ENCODE results near the gene CMTM2. TPM values are rescaled to one million over a fixed set of nuclear protein-coding genes. Genes with fewer than 3 reads are reported as not detected.

Gene CMTM2
- total and polyA plus RNA-seq, 10 donors = 0.70 to 54.6 (median 8.8) TPM

- whole genome bisulfite sequencing, 5 donors = 86 to 94% (median 92%) methylated on average over 5 of the region's 5 CpGs
- Histone ChIP-seq H3K4me1 (no peaks in the 10 kb centered on the region), H3K9me3 (no peaks in the 10 kb centered on the region), H3K4me3 (no peak overlapping the region), H3K27ac (no peak overlapping the region), H3K27me3 (replicated peaks in 1 of 7) (no peaks in the 10 kb centered on the region), H3K36me3 (peaks cover 0 to 11% (median 0%) of the 10 kb centered on the region in 6 donors)
- intact Hi-C loops (cut with DNase I; ENCODE audit: low total_unique reads) = no loop called here
- TF ChIP-seq POLR2AphosphoS5 (IDR thresholded peaks at IDR 0.05) = no peak
- TF ChIP-seq CTCF (IDR thresholded peaks at IDR 0.05 in 8 of 11, conservative IDR thresholded peaks at IDR 0.05 in 3 of 11) = no peak
- TF ChIP-seq POLR2A (IDR thresholded peaks at IDR 0.05) = no peak
- no peak for DNase-seq
Measured at GRCh38 chr16:66636199-66636598, 56.9 kb downstream of the CMTM2 start.

GRCh38 chr16:66637806-66638205 lies 58.5 kb downstream of the CMTM2 start:
- Histone ChIP-seq H3K9me3 (no peaks in the 10 kb centered on the region), H3K4me1 (no peaks in the 10 kb centered on the region), H3K27ac (no peak overlapping the region), H3K36me3 (peaks cover 0 to 11% (median 0%) of the 10 kb centered on the region in 6 donors), H3K4me3 (no peak overlapping the region), H3K27me3 (replicated peaks in 1 of 7) (no peaks in the 10 kb centered on the region)
- TF ChIP-seq POLR2A (IDR thresholded peaks at IDR 0.05) = no peak
- TF ChIP-seq CTCF (IDR thresholded peaks at IDR 0.05 in 8 of 11, conservative IDR thresholded peaks at IDR 0.05 in 3 of 11) = no peak
- no peak for TF ChIP-seq POLR2AphosphoS5 (IDR thresholded peaks at IDR 0.05)
- 88 to 97% (median 94%) methylated on average over 3 of the region's 3 CpGs for WGBS, 5 donors
- intact Hi-C loops (cut with DNase I; ENCODE audit: low total_unique reads) = no loop called here
- no peak for DNase-seq

Small RNA genes within 50 kb of the gene (small RNA-seq; reads per million reads assigned to genes)
- 0 reads per million in 4 donors for gene CKLF-CMTM1

Other genes with a start within 250 kb of the CMTM2 start
- 10 to 100 TPM; 33.2 to 62.7 (median 46.6) TPM for gene CDH5, start 212.8 kb upstream of the CMTM2 start, total RNA-seq
- gene CDH5, start 212.8 kb upstream of the CMTM2 start, polyA plus RNA-seq = 10 to 100 TPM in 1 of 3 donors, 1 to 10 TPM in 2; 6.7 to 12.6 (median 8.9) TPM
- under 1 TPM in 4 of 7 donors, not detected in 3; 0.21 to 0.68 (median 0.45) TPM for gene BEAN1, start 152.2 kb upstream of the CMTM2 start, total RNA-seq
- under 1 TPM; 0.30 to 0.42 (median 0.30) TPM for gene BEAN1, start 152.2 kb upstream of the CMTM2 start, polyA plus RNA-seq
- 10 to 100 TPM; 21.3 to 56.6 (median 40.1) TPM for gene TK2, start 29.3 kb upstream of the CMTM2 start, total RNA-seq
- gene TK2, start 29.3 kb upstream of the CMTM2 start, polyA plus RNA-seq = 10 to 100 TPM in 1 of 3 donors, 1 to 10 TPM in 2; 8.3 to 19.8 (median 9.2) TPM
- gene CKLF, start 26.9 kb upstream of the CMTM2 start, total RNA-seq = 100 to 1,000 TPM in 3 of 7 donors, 10 to 100 TPM in 4; 65.5 to 132 (median 76.8) TPM
- gene CKLF, start 26.9 kb upstream of the CMTM2 start, polyA plus RNA-seq = 10 to 100 TPM; 61.9 to 76.2 (median 74.7) TPM
- gene CMTM1, start 13.0 kb upstream of the CMTM2 start, total RNA-seq = 10 to 100 TPM in 4 of 7 donors, 1 to 10 TPM in 3; 1.4 to 19.0 (median 10.7) TPM
- gene CMTM1, start 13.0 kb upstream of the CMTM2 start, polyA plus RNA-seq = 1 to 10 TPM in 1 of 3 donors, under 1 TPM in 2; 0.15 to 1.3 (median 0.33) TPM
- 10 to 100 TPM; 37.6 to 53.1 (median 41.9) TPM for gene CMTM3, start 25.2 kb downstream of the CMTM2 start, total RNA-seq
- 10 to 100 TPM; 16.2 to 25.0 (median 23.4) TPM for gene CMTM3, start 25.2 kb downstream of the CMTM2 start, polyA plus RNA-seq
- 10 to 100 TPM in 1 of 7 donors, 1 to 10 TPM in 6; 3.8 to 10.2 (median 7.4) TPM for gene CMTM4, start 117.3 kb downstream of the CMTM2 start, total RNA-seq
- 1 to 10 TPM in 2 of 3 donors, under 1 TPM in 1; 0.70 to 1.5 (median 1.1) TPM for gene CMTM4, start 117.3 kb downstream of the CMTM2 start, polyA plus RNA-seq
- 100 to 1,000 TPM in 5 of 7 donors, 10 to 100 TPM in 2; 77.7 to 132 (median 118) TPM for gene DYNC1LI2, start 172.1 kb downstream of the CMTM2 start, total RNA-seq
- 10 to 100 TPM; 15.6 to 33.2 (median 24.5) TPM for gene DYNC1LI2, start 172.1 kb downstream of the CMTM2 start, polyA plus RNA-seq
- gene TERB1, start 222.1 kb downstream of the CMTM2 start, total RNA-seq = under 1 TPM in 1 of 7 donors, not detected in 6; 0.41 TPM
- gene TERB1, start 222.1 kb downstream of the CMTM2 start, polyA plus RNA-seq = under 1 TPM in 1 of 3 donors, not detected in 2; 0.04 TPM